ENCODE measurements around the gene MYO1H. TPM values are rescaled to one million over a fixed set of nuclear protein-coding genes. Genes with fewer than 3 reads are reported as not detected.
A peak's percentile ranks its signal among the peaks of the same experiment; 100 is the strongest.

Gene MYO1H
- total RNA-seq, 2 experiments from 2014 or later, result 0.28 to 0.59 TPM

DNA sequence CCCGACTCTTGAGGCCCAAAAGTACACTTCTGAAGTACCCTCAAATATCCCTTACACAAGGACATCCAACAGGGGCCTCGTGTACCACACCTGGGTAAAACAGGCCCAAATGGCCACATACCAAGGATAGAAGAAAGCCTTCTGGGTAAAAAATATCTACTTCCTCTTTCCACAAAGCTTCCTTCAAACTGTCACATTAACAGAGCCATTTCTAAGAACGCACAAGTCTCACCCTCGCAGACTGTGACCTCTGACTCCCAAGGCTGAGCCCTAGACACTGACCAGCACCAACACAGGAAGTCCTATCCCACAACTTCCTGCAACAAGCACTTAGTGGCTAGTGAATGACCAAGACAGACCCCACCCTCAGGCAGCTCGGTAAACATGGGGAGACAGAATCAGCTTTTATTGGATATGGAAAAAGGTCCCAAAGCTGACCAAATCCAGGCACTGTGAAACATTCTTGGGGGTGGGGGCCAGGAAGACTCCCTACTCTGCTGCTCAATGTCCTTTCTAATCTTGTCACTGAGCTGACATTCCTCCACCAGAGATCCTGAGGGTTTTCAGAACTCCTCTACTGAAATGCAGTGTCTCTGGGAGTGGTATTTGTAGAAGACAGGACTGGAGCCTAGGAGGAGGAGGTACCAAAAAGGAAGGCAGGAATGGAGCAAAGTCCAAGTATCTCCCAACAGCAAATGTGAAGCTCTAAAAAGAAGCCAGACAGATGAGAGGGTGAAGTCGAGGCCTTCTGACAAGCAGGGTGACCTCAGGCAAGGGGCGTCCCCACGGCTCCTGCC lies 113.5 kb downstream of the MYO1H start:
- H3K9me2 ChIP-seq (ENCODE audit: insufficient read depth, low read length), result no peaks in the 10 kb centered on the region
- CTCF ChIA-PET (ENCODE audit: unreplicated experiment), result no interaction called here
- H3K4me3 ChIP-seq (ENCODE audit: low read depth, low read length, poor library complexity, severe bottlenecking), result no peak overlapping the region
- no peaks in the 10 kb centered on the region for H3K9me3 ChIP-seq (ENCODE audit: low read length)
- H4K20me1 ChIP-seq (ENCODE audit: insufficient read depth, low read length), result no peaks in the 10 kb centered on the region
- H3K4me1 ChIP-seq (ENCODE audit: insufficient read depth, low read length, poor library complexity, severe bottlenecking), result peaks cover 13% of the 10 kb centered on the region
- POLR2A ChIA-PET, result interaction anchor here (0.6 to 1.2 kb wide), 2 partner anchors 16 to 55 kb away, joined by 3 to 5 read pairs; partner anchors contain the start of genes KCTD10 and UBE3B
- H3K36me3 ChIP-seq (ENCODE audit: insufficient read depth, low read length), result peaks cover 55% of the 10 kb centered on the region
- peaks cover 12% of the 10 kb centered on the region; the same call in 1 of the 2 replicates for H3K79me2 ChIP-seq (ENCODE audit: insufficient read depth, low read depth, low read length)
- DNase-seq (ENCODE audit: low spot score), result peak; percentile 50
- BruUV-seq (replicated peaks), result no TSS peak
- no peak for TF ChIP-seq EZH2phosphoT487 (IDR thresholded peaks at IDR 0.05; ENCODE audit: borderline replicate concordance, low read depth, low read length)
- TF ChIP-seq, protein P1, sequence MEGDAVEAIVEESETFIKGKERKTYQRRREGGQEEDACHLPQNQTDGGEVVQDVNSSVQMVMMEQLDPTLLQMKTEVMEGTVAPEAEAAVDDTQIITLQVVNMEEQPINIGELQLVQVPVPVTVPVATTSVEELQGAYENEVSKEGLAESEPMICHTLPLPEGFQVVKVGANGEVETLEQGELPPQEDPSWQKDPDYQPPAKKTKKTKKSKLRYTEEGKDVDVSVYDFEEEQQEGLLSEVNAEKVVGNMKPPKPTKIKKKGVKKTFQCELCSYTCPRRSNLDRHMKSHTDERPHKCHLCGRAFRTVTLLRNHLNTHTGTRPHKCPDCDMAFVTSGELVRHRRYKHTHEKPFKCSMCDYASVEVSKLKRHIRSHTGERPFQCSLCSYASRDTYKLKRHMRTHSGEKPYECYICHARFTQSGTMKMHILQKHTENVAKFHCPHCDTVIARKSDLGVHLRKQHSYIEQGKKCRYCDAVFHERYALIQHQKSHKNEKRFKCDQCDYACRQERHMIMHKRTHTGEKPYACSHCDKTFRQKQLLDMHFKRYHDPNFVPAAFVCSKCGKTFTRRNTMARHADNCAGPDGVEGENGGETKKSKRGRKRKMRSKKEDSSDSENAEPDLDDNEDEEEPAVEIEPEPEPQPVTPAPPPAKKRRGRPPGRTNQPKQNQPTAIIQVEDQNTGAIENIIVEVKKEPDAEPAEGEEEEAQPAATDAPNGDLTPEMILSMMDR (conservative IDR thresholded peaks at IDR 0.05; ENCODE audit: low read length), result no peak
- H3K4me2 ChIP-seq (ENCODE audit: low read length), result peak overlapping the region; percentile 43
- intact Hi-C loops (cut with micrococcal nuclease; ENCODE audit: unreplicated experiment), result no loop called here
- no peak overlapping the region for H2AFZ ChIP-seq (ENCODE audit: low read length)
- H3K27ac ChIP-seq (ENCODE audit: low read depth, low read length, poor library complexity, severe bottlenecking), result peak overlapping the region; percentile 24

GRCh38 chr12:109461846-109462756 lies 114.4 kb downstream of the MYO1H start:
- DNase-seq (ENCODE audit: low spot score), result no peak
- POLR2A ChIA-PET, result interaction anchor here (0.6 to 1.2 kb wide), 2 partner anchors 16 to 54 kb away, joined by 3 to 5 read pairs; partner anchors contain the start of genes KCTD10 and UBE3B
- Histone ChIP-seq H3K4me2 (ENCODE audit: low read length) (no peak overlapping the region), H3K79me2 (ENCODE audit: insufficient read depth, low read depth, low read length) (peaks cover 12% of the 10 kb centered on the region; the same call in 1 of the 2 replicates), H3K27ac (ENCODE audit: low read depth, low read length, poor library complexity, severe bottlenecking) (peak overlapping the region; percentile 24), H3K4me1 (ENCODE audit: insufficient read depth, low read length, poor library complexity, severe bottlenecking) (peaks cover 13% of the 10 kb centered on the region), H4K20me1 (ENCODE audit: insufficient read depth, low read length) (no peaks in the 10 kb centered on the region), H3K36me3 (ENCODE audit: insufficient read depth, low read length) (peaks cover 53% of the 10 kb centered on the region), H3K9me3 (ENCODE audit: low read length) (no peaks in the 10 kb centered on the region), H3K4me3 (ENCODE audit: low read depth, low read length, poor library complexity, severe bottlenecking) (no peak overlapping the region), H2AFZ (ENCODE audit: low read length) (no peak overlapping the region), H3K9me2 (ENCODE audit: insufficient read depth, low read length) (no peaks in the 10 kb centered on the region)
- CTCF ChIA-PET (ENCODE audit: unreplicated experiment), result no interaction called here
- TF ChIP-seq, protein P1 (conservative IDR thresholded peaks at IDR 0.05; ENCODE audit: low read length), result no peak
- TF ChIP-seq EZH2phosphoT487 (IDR thresholded peaks at IDR 0.05; ENCODE audit: borderline replicate concordance, low read depth, low read length), result no peak
- no TSS peak for BruUV-seq (replicated peaks)
- intact Hi-C loops (cut with micrococcal nuclease; ENCODE audit: unreplicated experiment), result no loop called here

Data from OCI-LY7 (cell line).